WTC11 (cell line): ENCODE measurements around the gene KIF6. TPM values are rescaled to one million over a fixed set of nuclear protein-coding genes. Genes with fewer than 3 reads are reported as not detected.

Experiments used
- ATAC-seq: fragments of 200-7000 bp; cut with Tn5 transposase; 2 replicates; pipeline ENCODE4 v1.10.0; 2021; ENCODE audit warnings: mild to moderate bottlenecking, moderate library complexity
- CTCF ChIA-PET: fragments of 300-600 bp; sonication (Branson Sonifier 250); formaldehyde crosslinking; loops from one replicate; lab custom pipeline; 2021; ENCODE audit warnings: antibody characterized with exemption; lab: Charles Lee
- POLR2A ChIA-PET: fragments of 350-600 bp; sonication (Branson Sonifier 250); formaldehyde crosslinking; loops from one replicate; lab custom pipeline; 2021; ENCODE audit warnings: antibody characterized with exemption; lab: Charles Lee
- DNase-seq: peaks from one replicate; pipeline ENCODE4 v3.0.0; 2021; ENCODE audit warnings: low spot score
- H3K27ac Mint-ChIP-seq: 2 replicates; pipeline ENCODE4 v1.8.0; 2021; ENCODE audit warnings: mixed read lengths
- H3K27me3 Mint-ChIP-seq: 2 replicates; pipeline ENCODE4 v1.8.0; 2021; ENCODE audit warnings: low read depth, mild to moderate bottlenecking, moderate library complexity, mixed read lengths
- H3K36me3 Mint-ChIP-seq: 2 replicates; pipeline ENCODE4 v1.8.0; 2021; ENCODE audit warnings: mixed read lengths
- H3K4me1 Mint-ChIP-seq: 2 replicates; pipeline ENCODE4 v1.8.0; 2022; ENCODE audit warnings: mixed read lengths
- H3K4me3 Mint-ChIP-seq: 2 replicates; pipeline ENCODE4 v1.8.0; 2021; ENCODE audit warnings: mild to moderate bottlenecking, moderate library complexity, mixed read lengths
- H3K9me3 Mint-ChIP-seq: 2 replicates; pipeline ENCODE4 v1.8.0; 2021; ENCODE audit warnings: mixed read lengths
- AR ChIP-seq: fragments of 250-450 bp; sonication (Bioruptor Pico); IDR thresholded peaks from 2 replicates; pipeline ENCODE4 v1.9.0; 2021; ENCODE audit warnings: mild to moderate bottlenecking
- ATF6 ChIP-seq: sonication (generic); formaldehyde crosslinking; IDR thresholded peaks from 2 replicates; pipeline ENCODE4 v1.8.1; 2023; ENCODE audit warnings: mild to moderate bottlenecking, missing genetic modification reagents
- ERG ChIP-seq: fragments of 250-450 bp; sonication (Bioruptor Pico); IDR thresholded peaks from 2 replicates; pipeline ENCODE4 v1.8.0; 2021; ENCODE audit warnings: mild to moderate bottlenecking
- FOXJ3 ChIP-seq: sonication (generic); formaldehyde crosslinking; IDR thresholded peaks from 2 replicates; pipeline ENCODE4 v1.9.0; 2021; ENCODE audit warnings: missing genetic modification reagents, mild to moderate bottlenecking, borderline replicate concordance
- GRHL2 ChIP-seq: fragments of 250-450 bp; sonication (Bioruptor Pico); IDR thresholded peaks from 2 replicates; pipeline ENCODE4 v1.8.0; 2022; ENCODE audit warnings: mild to moderate bottlenecking, moderate library complexity; ENCODE audit not compliant: insufficient replicate concordance, severe bottlenecking
- GTF2I ChIP-seq: fragments of 250-450 bp; sonication (Bioruptor Pico); conservative IDR thresholded peaks from 2 replicates; pipeline ENCODE4 v1.4.0; 2021; ENCODE audit warnings: mild to moderate bottlenecking
- IRF2 ChIP-seq: sonication (generic); formaldehyde crosslinking; IDR thresholded peaks from 2 replicates; pipeline ENCODE4 v1.8.0; 2022; ENCODE audit warnings: low read depth, missing genetic modification reagents, borderline replicate concordance
- JAZF1 ChIP-seq: fragments of 250-450 bp; sonication (Bioruptor Pico); IDR thresholded peaks from 2 replicates; pipeline ENCODE4 v1.9.0; 2021; ENCODE audit warnings: moderate library complexity, mild to moderate bottlenecking, inconsistent platforms
- MLX ChIP-seq: sonication (generic); formaldehyde crosslinking; IDR thresholded peaks from 2 replicates; pipeline ENCODE4 v1.8.1; 2023; ENCODE audit warnings: mild to moderate bottlenecking, missing genetic modification reagents, moderate library complexity
- MXD4 ChIP-seq: fragments of 250-450 bp; sonication (Bioruptor Pico); IDR thresholded peaks from 2 replicates; pipeline ENCODE4 v1.8.0; 2021; ENCODE audit warnings: mild to moderate bottlenecking, moderate library complexity, borderline replicate concordance
- NFE2L1 ChIP-seq: sonication (generic); formaldehyde crosslinking; IDR thresholded peaks from 2 replicates; pipeline ENCODE4 v1.8.1; 2023; ENCODE audit warnings: missing genetic modification reagents
- OVOL2 ChIP-seq: fragments of 250-450 bp; sonication (Bioruptor Pico); IDR thresholded peaks from 2 replicates; pipeline ENCODE4 v1.9.0; 2021; ENCODE audit warnings: mild to moderate bottlenecking, borderline replicate concordance
- PREB ChIP-seq: sonication (generic); formaldehyde crosslinking; IDR thresholded peaks from 2 replicates; pipeline ENCODE4 v1.8.1; 2022; ENCODE audit warnings: mild to moderate bottlenecking, missing genetic modification reagents, moderate library complexity, borderline replicate concordance
- SP1 ChIP-seq: sonication (generic); formaldehyde crosslinking; conservative IDR thresholded peaks from 2 replicates; pipeline ENCODE4 v1.8.1; 2022; ENCODE audit warnings: missing genetic modification reagents
- TP53 ChIP-seq: sonication (generic); formaldehyde crosslinking; IDR thresholded peaks from 2 replicates; pipeline ENCODE4 v1.8.1; 2023; ENCODE audit warnings: mild to moderate bottlenecking, missing genetic modification reagents
- ZMAT4 ChIP-seq: fragments of 250-450 bp; sonication (Bioruptor Pico); IDR thresholded peaks from 2 replicates; pipeline ENCODE4 v1.9.0; 2021; ENCODE audit warnings: mild to moderate bottlenecking
- ZNF219 ChIP-seq: sonication (generic); formaldehyde crosslinking; IDR thresholded peaks from 2 replicates; pipeline ENCODE4 v1.8.0; 2023; ENCODE audit warnings: missing genetic modification reagents, mild to moderate bottlenecking, borderline replicate concordance
- ZSCAN18 ChIP-seq: fragments of 250-450 bp; sonication (Bioruptor Pico); IDR thresholded peaks from 2 replicates; pipeline ENCODE4 v2.1.2; 2022; ENCODE audit warnings: mild to moderate bottlenecking, moderate library complexity
- total RNA-seq: library from RNA; stranded (reverse); gene quantifications from 3 replicates; pipeline ENCODE4 v1.2.3, GENCODE V29; 2021

KIF6 gene
- total RNA-seq, 1 experiment from 2014 or later: 0.57 TPM

GRCh38 chr6:39724787-39725631, at the start of gene KIF6 (continued):
- TF ChIP-seq TP53 (CRISPR knock-in tag) (no peak), GTF2I (no peak), PREB (CRISPR knock-in tag) (no peak), SP1 (CRISPR knock-in tag) (0 out of 2 replicates have a peak, but pooled peaks have one; percentile 22), MLX (no peak), ERG (CRISPR knock-in tag) (no peak), JAZF1 (CRISPR knock-in tag) (no peak)

- H3K27ac Mint-ChIP-seq: no peak overlapping the region
- no peak for ATAC-seq
Measured at GRCh38 chr6:39773782-39774181, 48.6 kb upstream of the KIF6 start.

More at GRCh38 chr6:39773782-39774181, 48.6 kb upstream of the KIF6 start:
- Mint-ChIP-seq H3K9me3 (0 out of 2 replicates have a peak, but pooled peaks cover 3% of the 10 kb centered on the region), H3K4me3 (no peak overlapping the region), H3K27me3 (no peaks in the 10 kb centered on the region), H3K4me1 (peaks cover 21% of the 10 kb centered on the region), H3K36me3 (no peaks in the 10 kb centered on the region)
- CTCF ChIA-PET: interaction anchor here (0.6 kb wide), 1 partner anchor 423 kb away, joined by 4 read pairs; no protein-coding TSS in a partner anchor
- DNase-seq: no peak
- POLR2A ChIA-PET: no interaction called here
- TF ChIP-seq GRHL2 (CRISPR knock-in tag) (no peak), MXD4 (CRISPR knock-in tag) (no peak), ZNF219 (CRISPR knock-in tag) (no peak), ATF6 (CRISPR knock-in tag) (no peak), IRF2 (CRISPR knock-in tag) (no peak), OVOL2 (CRISPR knock-in tag) (no peak), AR (no peak), ZMAT4 (CRISPR knock-in tag) (no peak), ZSCAN18 (CRISPR knock-in tag) (no peak), NFE2L1 (no peak), FOXJ3 (CRISPR knock-in tag) (no peak)
